ENCODE results near the gene WDR45.

- no peak for TF ChIP-seq CTCF (IDR thresholded peaks at IDR 0.05; ENCODE audit: insufficient read depth, low read length)
- no peak for TF ChIP-seq GABPA (IDR thresholded peaks at IDR 0.05; ENCODE audit: low read depth)
Measured at GRCh38 chrX:49116076-49116475, 36.4 kb upstream of the WDR45 start.

Data from HL-60 (cell line).